Activated T-cell treated with anti-CD3 and anti-CD28 coated beads, Interleukin-2, amount 50 U/mL, for 24 hours (primary cell): ENCODE results near the gene PADI4.

Experiments used
- DNase-seq: peaks from one replicate; pipeline ENCODE4 v3.0.0-alpha.2; 2020
- H3K27ac Mint-ChIP-seq: 2 replicates; pipeline ENCODE4 v1.8.0; 2020; ENCODE audit warnings: mild to moderate bottlenecking, mixed read lengths
- H3K27me3 Mint-ChIP-seq: 2 replicates; pipeline ENCODE4 v1.8.0; 2020; ENCODE audit warnings: mixed read lengths
- H3K36me3 Mint-ChIP-seq: 2 replicates; pipeline ENCODE4 v1.8.0; 2020; ENCODE audit warnings: low read depth, mixed read lengths
- H3K4me1 Mint-ChIP-seq: 2 replicates; pipeline ENCODE4 v1.8.0; 2020; ENCODE audit warnings: low read depth, mixed read lengths
- H3K4me3 Mint-ChIP-seq: 2 replicates; pipeline ENCODE4 v1.8.0; 2020; ENCODE audit warnings: mild to moderate bottlenecking, moderate library complexity, mixed read lengths
- H3K9me3 Mint-ChIP-seq: 2 replicates; pipeline ENCODE4 v1.8.0; 2020; ENCODE audit warnings: mixed read lengths

Gene PADI4

GRCh38 chr1:17307946-17308345 lies at the start of gene PADI4:
TSS of gene PADI4 (plus strand) at chr1:17308197. CDS start at chr1:17308223, 26 bp downstream.
- Mint-ChIP-seq H3K36me3 (no peaks in the 10 kb centered on the region), H3K4me1 (peaks cover 6% of the 10 kb centered on the region), H3K9me3 (peaks cover under 1% of the 10 kb centered on the region), H3K27ac (no peak within 1 kb of the TSS), H3K27me3 (peaks cover 41% of the 10 kb centered on the region), H3K4me3 (no peak within 1 kb of the TSS)
- no peak for DNase-seq

DNA sequence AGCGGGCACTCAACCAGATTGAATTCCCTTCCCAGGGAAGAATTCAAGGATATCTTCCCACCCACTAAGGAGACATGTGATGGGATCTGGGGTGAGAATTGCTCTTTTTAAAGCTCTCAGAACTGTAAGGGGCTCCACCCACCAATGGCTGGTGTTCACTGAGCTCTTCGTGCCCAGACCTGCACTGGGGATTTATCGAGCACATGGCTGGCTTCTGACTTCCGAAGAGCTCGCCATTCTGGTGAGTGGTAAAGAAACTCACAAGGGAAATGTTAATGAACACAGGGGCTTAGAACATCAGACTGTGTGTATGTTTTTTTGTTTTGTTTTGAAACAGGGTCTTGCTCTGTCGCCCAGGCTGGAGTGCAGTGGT lies 49.3 kb upstream of the PADI4 start:
- H3K36me3 Mint-ChIP-seq, result no peaks in the 10 kb centered on the region
- DNase-seq, result no peak
- no peaks in the 10 kb centered on the region for H3K4me1 Mint-ChIP-seq
- no peak overlapping the region for H3K27ac Mint-ChIP-seq
- H3K4me3 Mint-ChIP-seq, result no peak overlapping the region
- no peaks in the 10 kb centered on the region for H3K9me3 Mint-ChIP-seq
- peaks cover 27% of the 10 kb centered on the region for H3K27me3 Mint-ChIP-seq

GRCh38 chr1:17259233-17259873 lies 48.6 kb upstream of the PADI4 start:
- Mint-ChIP-seq H3K36me3 (no peaks in the 10 kb centered on the region), H3K27me3 (peaks cover 27% of the 10 kb centered on the region), H3K27ac (no peak overlapping the region), H3K9me3 (no peaks in the 10 kb centered on the region), H3K4me1 (no peaks in the 10 kb centered on the region), H3K4me3 (no peak overlapping the region)
- DNase-seq, result no peak

DNA sequence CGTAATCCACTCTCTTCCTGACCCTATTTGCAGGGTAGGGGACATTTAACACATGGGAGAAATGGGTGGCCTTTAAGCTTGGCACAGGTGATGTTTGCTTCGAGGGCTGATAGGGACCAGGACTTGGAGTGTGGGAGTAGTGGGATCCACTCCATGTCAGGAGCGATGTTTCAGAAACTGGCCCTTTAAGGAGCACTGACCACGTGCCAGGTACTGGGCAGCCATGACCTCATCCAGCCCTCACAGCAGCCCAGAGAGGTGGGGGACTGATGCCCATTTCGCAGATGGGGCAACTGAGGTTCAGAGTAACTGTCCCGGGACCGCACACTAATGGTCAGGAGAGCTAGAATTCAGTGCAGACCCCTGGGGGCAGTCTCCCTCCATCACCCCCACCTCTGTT lies 47.7 kb upstream of the PADI4 start:
- Mint-ChIP-seq H3K27me3 (peaks cover 27% of the 10 kb centered on the region), H3K4me1 (no peaks in the 10 kb centered on the region), H3K4me3 (no peak overlapping the region), H3K27ac (no peak overlapping the region), H3K9me3 (no peaks in the 10 kb centered on the region), H3K36me3 (no peaks in the 10 kb centered on the region)
- no peak for DNase-seq

- no peaks in the 10 kb centered on the region for H3K9me3 Mint-ChIP-seq
- no peak overlapping the region for H3K4me3 Mint-ChIP-seq
- no peaks in the 10 kb centered on the region for H3K36me3 Mint-ChIP-seq
- peaks cover 24% of the 10 kb centered on the region for H3K27me3 Mint-ChIP-seq
- no peak overlapping the region for H3K27ac Mint-ChIP-seq
- no peak for DNase-seq
- H3K4me1 Mint-ChIP-seq, result no peaks in the 10 kb centered on the region
Measured at GRCh38 chr1:17260738-17261137, 47.3 kb upstream of the PADI4 start.

GRCh38 chr1:17263936-17264335 lies 44.1 kb upstream of the PADI4 start:
- H3K4me1 Mint-ChIP-seq, result no peaks in the 10 kb centered on the region
- no peaks in the 10 kb centered on the region for H3K9me3 Mint-ChIP-seq
- H3K36me3 Mint-ChIP-seq, result no peaks in the 10 kb centered on the region
- H3K4me3 Mint-ChIP-seq, result no peak overlapping the region
- no peak for DNase-seq
- H3K27me3 Mint-ChIP-seq, result peaks cover 16% of the 10 kb centered on the region
- H3K27ac Mint-ChIP-seq, result no peak overlapping the region

- no peak for DNase-seq
- Mint-ChIP-seq H3K9me3 (no peaks in the 10 kb centered on the region), H3K27ac (no peak overlapping the region), H3K36me3 (no peaks in the 10 kb centered on the region), H3K4me1 (no peaks in the 10 kb centered on the region), H3K27me3 (peaks cover 12% of the 10 kb centered on the region), H3K4me3 (no peak overlapping the region)
Measured at GRCh38 chr1:17264470-17264869, 43.5 kb upstream of the PADI4 start.

- Mint-ChIP-seq H3K4me3 (no peak overlapping the region), H3K4me1 (no peaks in the 10 kb centered on the region), H3K36me3 (no peaks in the 10 kb centered on the region), H3K27me3 (peaks cover 8% of the 10 kb centered on the region), H3K9me3 (no peaks in the 10 kb centered on the region), H3K27ac (no peak overlapping the region)
- DNase-seq, result no peak
Measured at GRCh38 chr1:17265162-17265561, 42.8 kb upstream of the PADI4 start.

- no peaks in the 10 kb centered on the region for H3K4me1 Mint-ChIP-seq
- peaks cover 5% of the 10 kb centered on the region for H3K27me3 Mint-ChIP-seq
Measured at GRCh38 chr1:17265950-17266349, 42.0 kb upstream of the PADI4 start.

GRCh38 chr1:17270891-17271765 lies 36.9 kb upstream of the PADI4 start:
- Mint-ChIP-seq H3K36me3 (no peaks in the 10 kb centered on the region), H3K9me3 (no peaks in the 10 kb centered on the region), H3K27ac (no peak overlapping the region), H3K27me3 (peaks cover 12% of the 10 kb centered on the region), H3K4me1 (no peaks in the 10 kb centered on the region), H3K4me3 (no peak overlapping the region)
- DNase-seq, result no peak

More at GRCh38 chr1:17265950-17266349, 42.0 kb upstream of the PADI4 start:
- H3K27ac Mint-ChIP-seq, result no peak overlapping the region
- DNase-seq, result no peak
- no peaks in the 10 kb centered on the region for H3K36me3 Mint-ChIP-seq
- H3K9me3 Mint-ChIP-seq, result no peaks in the 10 kb centered on the region
- H3K4me3 Mint-ChIP-seq, result no peak overlapping the region

GRCh38 chr1:17272066-17272465 lies 35.9 kb upstream of the PADI4 start:
- H3K4me1 Mint-ChIP-seq, result no peaks in the 10 kb centered on the region
- no peaks in the 10 kb centered on the region for H3K9me3 Mint-ChIP-seq
- no peaks in the 10 kb centered on the region for H3K36me3 Mint-ChIP-seq
- H3K4me3 Mint-ChIP-seq, result no peak overlapping the region
- peaks cover 12% of the 10 kb centered on the region for H3K27me3 Mint-ChIP-seq
- no peak overlapping the region for H3K27ac Mint-ChIP-seq
- no peak for DNase-seq

GRCh38 chr1:17272646-17273045 lies 35.4 kb upstream of the PADI4 start:
- Mint-ChIP-seq H3K4me3 (no peak overlapping the region), H3K36me3 (no peaks in the 10 kb centered on the region), H3K27me3 (peaks cover 15% of the 10 kb centered on the region), H3K27ac (no peak overlapping the region), H3K9me3 (no peaks in the 10 kb centered on the region), H3K4me1 (no peaks in the 10 kb centered on the region)
- DNase-seq, result no peak

DNA sequence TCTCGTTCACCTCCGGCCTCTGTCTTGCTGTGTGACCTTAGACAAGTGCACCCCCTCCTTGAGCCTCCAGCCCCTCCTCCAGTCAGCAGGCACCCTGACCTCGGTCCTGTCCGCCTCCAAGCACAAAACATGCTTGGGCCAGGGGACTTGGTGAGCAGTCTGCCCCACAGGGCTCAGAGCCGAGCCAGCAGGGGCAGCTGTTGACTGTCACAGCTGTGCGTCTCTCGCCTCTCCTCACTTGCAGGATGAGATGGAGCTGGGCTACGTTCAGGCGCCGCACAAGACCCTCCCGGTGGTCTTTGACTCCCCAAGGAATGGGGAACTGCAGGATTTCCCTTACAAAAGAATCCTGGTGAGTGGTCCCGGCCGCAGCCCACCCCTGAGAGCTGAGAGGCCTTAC lies 34.9 kb upstream of the PADI4 start:
- H3K27ac Mint-ChIP-seq, result no peak overlapping the region
- H3K4me1 Mint-ChIP-seq, result no peaks in the 10 kb centered on the region
- no peaks in the 10 kb centered on the region for H3K36me3 Mint-ChIP-seq
- DNase-seq, result no peak
- H3K9me3 Mint-ChIP-seq, result no peaks in the 10 kb centered on the region
- H3K4me3 Mint-ChIP-seq, result no peak overlapping the region
- H3K27me3 Mint-ChIP-seq, result peaks cover 15% of the 10 kb centered on the region

DNA sequence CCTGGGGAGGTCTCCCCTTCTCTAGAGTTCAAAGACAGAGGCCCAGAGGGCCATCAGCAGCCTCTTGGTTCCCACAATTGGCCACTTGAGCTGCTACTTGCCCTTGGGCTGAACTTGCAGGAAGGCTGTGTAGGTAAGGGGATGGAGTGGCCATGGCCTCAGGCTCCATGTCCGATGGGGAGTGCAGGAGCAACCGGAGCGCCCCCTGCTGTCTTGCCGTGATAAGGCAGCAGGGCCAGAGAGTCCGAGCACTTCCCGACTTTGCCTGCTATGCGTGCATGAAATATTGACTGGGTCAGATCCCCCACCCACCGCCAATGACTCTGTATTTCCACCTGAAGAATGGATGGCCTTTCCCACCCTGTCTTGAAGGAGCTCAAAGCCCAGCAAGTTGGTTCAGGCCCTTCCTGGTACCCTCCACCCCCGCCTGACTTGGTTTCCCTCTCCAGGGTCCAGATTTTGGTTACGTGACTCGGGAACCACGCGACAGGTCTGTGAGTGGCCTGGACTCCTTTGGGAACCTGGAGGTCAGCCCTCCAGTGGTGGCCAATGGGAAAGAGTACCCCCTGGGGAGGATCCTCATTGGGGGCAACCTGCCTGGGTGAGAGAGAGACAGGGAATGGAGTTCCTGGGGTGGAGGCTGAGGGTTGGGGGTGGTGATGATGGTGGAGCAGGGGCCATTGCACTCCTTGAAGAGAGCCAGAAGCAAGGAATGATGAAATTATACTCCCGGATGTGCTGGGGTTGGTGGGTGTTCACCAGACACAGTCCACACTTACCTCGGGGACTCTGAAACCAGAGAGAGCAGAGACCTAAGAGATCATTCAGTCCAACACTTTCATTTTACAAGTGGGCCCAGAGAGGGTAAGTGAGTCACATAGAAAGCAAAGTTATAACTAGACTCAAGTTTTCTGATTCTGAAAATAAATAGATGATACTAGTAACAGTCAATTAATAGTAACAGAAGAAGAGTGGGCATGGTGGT lies 33.5 kb upstream of the PADI4 start:
- Mint-ChIP-seq H3K36me3 (no peaks in the 10 kb centered on the region), H3K4me3 (no peak overlapping the region), H3K4me1 (no peaks in the 10 kb centered on the region), H3K27me3 (peaks cover 15% of the 10 kb centered on the region), H3K9me3 (no peaks in the 10 kb centered on the region), H3K27ac (no peak overlapping the region)
- peak; percentile 37 for DNase-seq
